PC-3 (cell line): Measurements from ENCODE around the gene KRTAP2-4.

ENCODE experiments used
- EZH2 ChIP-seq: fragments of 300-600 bp; sonication (generic); IDR thresholded peaks from one replicate; pipeline ENCODE4 v1.6.1; 2017; ENCODE audit warnings: antibody characterized with exemption, mild to moderate bottlenecking, low read length; ENCODE audit not compliant: unreplicated experiment
- EZH2phosphoT487 ChIP-seq: fragments of 300-600 bp; sonication (generic); IDR thresholded peaks from 2 replicates; pipeline ENCODE4 v1.6.1; 2018; ENCODE audit warnings: mild to moderate bottlenecking, antibody characterized with exemption, low read length, borderline replicate concordance
- TF ChIP-seq, protein P1 (sequence below): fragments of 300-600 bp; sonication (generic); conservative IDR thresholded peaks from 2 replicates; pipeline ENCODE4 v1.5.1; 2017; ENCODE audit warnings: antibody characterized with exemption, low read depth, mild to moderate bottlenecking, low read length

DNA sequence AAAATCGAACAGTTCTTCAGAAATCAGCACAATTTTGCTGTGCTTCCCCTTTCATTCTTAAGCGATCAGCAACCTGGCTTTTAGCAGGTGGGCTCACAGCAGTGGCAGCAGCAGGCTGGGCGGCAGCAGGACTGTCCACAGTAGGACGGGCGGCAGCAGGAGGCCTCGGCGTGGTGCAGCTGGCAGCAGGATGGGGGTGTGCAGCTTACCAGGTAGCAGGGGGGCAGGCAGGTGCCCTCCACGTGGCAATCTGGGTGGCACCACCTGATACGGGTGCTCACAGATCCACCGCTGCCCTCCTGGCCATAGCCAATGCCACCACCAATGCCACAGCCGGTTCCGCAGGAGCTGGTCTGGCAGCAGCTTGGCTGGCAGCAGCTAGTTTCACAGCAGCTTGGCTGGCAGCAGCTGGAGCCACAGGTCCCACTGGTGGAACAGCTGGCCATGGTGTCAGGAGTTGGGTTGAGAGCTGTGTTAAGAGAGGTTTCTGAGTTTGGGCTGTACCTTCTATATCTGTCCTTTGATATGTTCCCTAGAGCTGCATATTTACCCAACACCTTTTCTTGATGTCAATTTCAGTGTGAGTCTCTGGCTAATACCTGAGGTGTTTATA is 35.9 kb downstream of the KRTAP2-4 start, which contains the start of gene KRTAP1-4:
- TF ChIP-seq, protein P1, sequence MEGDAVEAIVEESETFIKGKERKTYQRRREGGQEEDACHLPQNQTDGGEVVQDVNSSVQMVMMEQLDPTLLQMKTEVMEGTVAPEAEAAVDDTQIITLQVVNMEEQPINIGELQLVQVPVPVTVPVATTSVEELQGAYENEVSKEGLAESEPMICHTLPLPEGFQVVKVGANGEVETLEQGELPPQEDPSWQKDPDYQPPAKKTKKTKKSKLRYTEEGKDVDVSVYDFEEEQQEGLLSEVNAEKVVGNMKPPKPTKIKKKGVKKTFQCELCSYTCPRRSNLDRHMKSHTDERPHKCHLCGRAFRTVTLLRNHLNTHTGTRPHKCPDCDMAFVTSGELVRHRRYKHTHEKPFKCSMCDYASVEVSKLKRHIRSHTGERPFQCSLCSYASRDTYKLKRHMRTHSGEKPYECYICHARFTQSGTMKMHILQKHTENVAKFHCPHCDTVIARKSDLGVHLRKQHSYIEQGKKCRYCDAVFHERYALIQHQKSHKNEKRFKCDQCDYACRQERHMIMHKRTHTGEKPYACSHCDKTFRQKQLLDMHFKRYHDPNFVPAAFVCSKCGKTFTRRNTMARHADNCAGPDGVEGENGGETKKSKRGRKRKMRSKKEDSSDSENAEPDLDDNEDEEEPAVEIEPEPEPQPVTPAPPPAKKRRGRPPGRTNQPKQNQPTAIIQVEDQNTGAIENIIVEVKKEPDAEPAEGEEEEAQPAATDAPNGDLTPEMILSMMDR, result no peak
- no peak for TF ChIP-seq EZH2
- TF ChIP-seq EZH2phosphoT487, result no peak
